Right lobe of liver (tissue), 6 donors: Measurements from ENCODE around the gene PROKR2. TPM values are rescaled to one million over a fixed set of nuclear protein-coding genes. Genes with fewer than 3 reads are reported as not detected.

ENCODE experiments used
- ATAC-seq, 4 donors: fragments of 200-7000 bp; cut with Tn5 transposase; one replicate each; pipeline ENCODE4 v1.9.1; 2020; ENCODE audit warnings: mild to moderate bottlenecking in 4 of 4, moderate library complexity in 4 of 4
- DNase-seq, 3 donors: peaks; one replicate each; pipeline ENCODE4 v3.0.0-alpha.2; 2020
- H3K27ac ChIP-seq, 3 donors: fragments of 200-600 bp; one replicate each; pipeline ENCODE4 v1.8.0; 2022
- H3K27me3 ChIP-seq, 2 donors: fragments of 200-600 bp; one replicate each; pipeline ENCODE4 v1.8.0; 2022
- H3K36me3 ChIP-seq, 4 donors: fragments of 200-600 bp; sonication (generic) in 1 of 4; one replicate each; pipeline versions ENCODE4 v1.5.1 to v1.8.0; 2017 to 2022; ENCODE audit warnings: control low read depth in 1 of 4
- H3K4me1 ChIP-seq, 4 donors: fragments of 200-600 bp; sonication (generic) in 1 of 4; one replicate each; pipeline versions ENCODE4 v1.5.1 to v1.8.0; 2017 to 2022; ENCODE audit warnings: control low read depth in 1 of 4
- H3K4me3 ChIP-seq, 3 donors: fragments of 200-600 bp; one replicate each; pipeline ENCODE4 v1.8.0; 2022
- H3K9me3 ChIP-seq, 4 donors: fragments of 200-600 bp; sonication (generic) in 1 of 4; one replicate each; pipeline versions ENCODE4 v1.5.1 to v1.8.0; 2017 to 2022; ENCODE audit warnings: control low read depth in 1 of 4
- CTCF ChIP-seq, 4 donors: fragments of 200-600 bp in 3 of 4; fragments of 450-650 bp in 1 of 4; IDR thresholded peaks; one replicate each; pipeline versions ENCODE4 v1.5.1 to v1.8.0; 2016 to 2022; ENCODE audit warnings: antibody characterized with exemption in 4 of 4, mild to moderate bottlenecking in 2 of 4
- POLR2A ChIP-seq: fragments of 450-650 bp; IDR thresholded peaks from one replicate; pipeline ENCODE4 v1.6.1; 2017; ENCODE audit warnings: antibody characterized with exemption, mild to moderate bottlenecking
- WGBS: methylation state at CpG from one replicate; pipeline ENCODE4 v1.1.6; 2018; ENCODE audit warnings: low coverage, low lambda C conversion rate; ENCODE audit not compliant: insufficient coverage; ENCODE audit errors: missing lambda C conversion rate; 5-methylcytosine and 5-hydroxymethylcytosine counted together
- intact Hi-C, 2 donors: fragments of 100-400 bp; cut with DNase I; formaldehyde crosslinking; loops; one replicate each; pipeline versions ENCODE4 v1.11.2 to v1.14.1; 2022
- total RNA-seq, 6 experiments: library from RNA; depleted of rRNA in 2 of 6; stranded (reverse); fragments of >200 nt in 2 of 6; fragmentation: NEBNext Ultra II Directional in 3 of 6; extraction: Animal tissue kit (Norgen Biotek cat#: 25700) in 3 of 6; gene quantifications; one replicate each; pipeline versions ENCODE4 v1.1.0 to v1.2.4, GENCODE V29; 2016 to 2023
- donor health status: DM: no; HTN: yes; CAD: no.
- donor health status: DM: no; HTN: no; CAD: no.
- donor health status: DM: no; HTN: no; CAD: no.
- donor health status: DM: no; HTN: yes; CAD: no.
- donor health status: DM: no; HTN: yes; CAD: no.

The PROKR2 gene
- total RNA-seq, 6 experiments from 2014 or later, result not detected

GRCh38 chr20:5357946-5358345, 41.2 kb upstream of the PROKR2 start:
- no peak overlapping the region for H3K27ac ChIP-seq
- H3K4me3 ChIP-seq, result no peak overlapping the region
- no peaks in the 10 kb centered on the region for H3K9me3 ChIP-seq
- no peak for TF ChIP-seq POLR2A
- no peak for TF ChIP-seq CTCF (IDR thresholded peaks at IDR 0.05)
- intact Hi-C loops, result no loop called here
- DNase-seq, result no peak
- WGBS, result 38% methylated on average over 2 of the region's 2 CpGs
- no peaks in the 10 kb centered on the region for H3K4me1 ChIP-seq
- no peaks in the 10 kb centered on the region for H3K36me3 ChIP-seq
- ATAC-seq, result peak; percentile 33 to 57 (median 54)
- no peaks in the 10 kb centered on the region for H3K27me3 ChIP-seq

GRCh38 chr20:5356941-5357340, 40.2 kb upstream of the PROKR2 start:
- Histone ChIP-seq H3K36me3 (no peaks in the 10 kb centered on the region), H3K27ac (no peak overlapping the region), H3K27me3 (no peaks in the 10 kb centered on the region), H3K4me3 (no peak overlapping the region), H3K4me1 (no peaks in the 10 kb centered on the region), H3K9me3 (no peaks in the 10 kb centered on the region)
- WGBS, result 32% methylated on average over 4 of the region's 4 CpGs
- ATAC-seq, result no peak
- no peak for DNase-seq
- intact Hi-C loops, result no loop called here
- no peak for TF ChIP-seq CTCF (IDR thresholded peaks at IDR 0.05)
- no peak for TF ChIP-seq POLR2A

- TF ChIP-seq POLR2A, result no peak
- TF ChIP-seq CTCF (IDR thresholded peaks at IDR 0.05), result no peak
- no peaks in the 10 kb centered on the region for H3K4me1 ChIP-seq
- no peak overlapping the region for H3K27ac ChIP-seq
- no peaks in the 10 kb centered on the region for H3K27me3 ChIP-seq
- no peaks in the 10 kb centered on the region for H3K9me3 ChIP-seq
- no peak for DNase-seq
- H3K36me3 ChIP-seq, result no peaks in the 10 kb centered on the region
- H3K4me3 ChIP-seq, result no peak overlapping the region
- intact Hi-C loops, result no loop called here
- 74% methylated on average over 2 of the region's 2 CpGs for WGBS
- no peak for ATAC-seq
Measured at GRCh38 chr20:5354901-5355300, 38.1 kb upstream of the PROKR2 start.

GRCh38 chr20:5353624-5354496, 37.1 kb upstream of the PROKR2 start:
- Histone ChIP-seq H3K27me3 (no peaks in the 10 kb centered on the region), H3K4me1 (no peaks in the 10 kb centered on the region), H3K36me3 (no peaks in the 10 kb centered on the region), H3K27ac (no peak overlapping the region), H3K9me3 (no peaks in the 10 kb centered on the region), H3K4me3 (no peak overlapping the region)
- DNase-seq, result no peak
- TF ChIP-seq CTCF (IDR thresholded peaks at IDR 0.05) (no peak), POLR2A (no peak)
- no peak for ATAC-seq
- intact Hi-C loops, result no loop called here
- WGBS, result 20% methylated on average over 4 of the region's 4 CpGs
